Smooth muscle cell (in vitro differentiated cells): ENCODE results near the gene FAM162B. TPM values are rescaled to one million over a fixed set of nuclear protein-coding genes. Genes with fewer than 3 reads are reported as not detected.

Source experiments
- DNase-seq: peaks from one replicate; lab custom pipeline; 2025; ENCODE audit not compliant: unreplicated experiment; lab: John Stamatoyannopoulos, UW
- H2AFZ ChIP-seq: fragments of 200-600 bp; sonication (generic); 2 replicates; pipeline ENCODE4 v1.6.0; 2016; ENCODE audit warnings: antibody characterized with exemption, low read depth, mild to moderate bottlenecking
- H3F3A ChIP-seq: fragments of 200-600 bp; sonication (generic); 2 replicates; pipeline ENCODE4 v1.6.0; 2017; ENCODE audit warnings: antibody characterized with exemption, low read depth
- H3K27ac ChIP-seq: fragments of 200-600 bp; sonication (generic); 2 replicates; pipeline ENCODE4 v1.5.1; 2016; ENCODE audit warnings: low read depth, mild to moderate bottlenecking
- H3K27me3 ChIP-seq: fragments of 200-600 bp; sonication (generic); 2 replicates; pipeline ENCODE4 v1.6.1; 2016; ENCODE audit warnings: low read depth, mild to moderate bottlenecking
- H3K36me3 ChIP-seq: fragments of 200-600 bp; sonication (generic); 2 replicates; pipeline ENCODE4 v1.5.1; 2016; ENCODE audit warnings: low read depth
- H3K4me1 ChIP-seq: fragments of 200-600 bp; sonication (generic); 2 replicates; pipeline ENCODE4 v1.5.1; 2016; ENCODE audit warnings: low read depth
- H3K4me2 ChIP-seq: fragments of 200-600 bp; sonication (generic); 2 replicates; pipeline ENCODE4 v1.6.0; 2016; ENCODE audit warnings: mild to moderate bottlenecking
- H3K4me3 ChIP-seq: fragments of 200-600 bp; sonication (generic); 2 replicates; pipeline ENCODE4 v1.5.1; 2016; ENCODE audit warnings: mild to moderate bottlenecking
- H3K79me2 ChIP-seq: fragments of 200-600 bp; sonication (generic); 2 replicates; pipeline ENCODE4 v1.6.0; 2016; ENCODE audit warnings: low read depth, mild to moderate bottlenecking
- H3K9ac ChIP-seq: fragments of 200-600 bp; sonication (generic); 2 replicates; pipeline ENCODE4 v1.6.0; 2016; ENCODE audit warnings: low read depth
- H3K9me3 ChIP-seq: fragments of 200-600 bp; sonication (generic); replicated peaks from 2 replicates; pipeline ENCODE4 v1.5.1; 2016; ENCODE audit warnings: low read depth
- H4K20me1 ChIP-seq: fragments of 200-600 bp; sonication (generic); 2 replicates; pipeline ENCODE4 v1.6.0; 2016; ENCODE audit warnings: low read depth
- CTCF ChIP-seq: fragments of 200-600 bp; sonication (generic); IDR thresholded peaks from 2 replicates; pipeline ENCODE4 v1.5.1; 2017; ENCODE audit warnings: borderline replicate concordance, mild to moderate bottlenecking, antibody characterized with exemption; ENCODE audit not compliant: insufficient read depth, poor library complexity, severe bottlenecking
- WGBS: methylation state at CpG from one replicate; pipeline ENCODE4 v1.1.7; 2016; ENCODE audit warnings: low lambda C conversion rate; 5-methylcytosine and 5-hydroxymethylcytosine counted together
- polyA plus RNA-seq: library from polyadenylated mRNA; unstranded; fragments of >200 nt; fragmentation: Nextera tagmentation; extraction: Ambion mirVana; gene quantifications from 2 replicates; pipeline ENCODE4 v1.2.1, GENCODE V29; 2016
- total RNA-seq: library from RNA; depleted of rRNA; stranded (reverse); fragments of >200 nt; gene quantifications from 2 replicates; pipeline ENCODE4 v1.2.3, GENCODE V29; 2014

Gene FAM162B
- total RNA-seq = 0.18 TPM in 1 of 2 replicates, not detected in the other
- 0.61 and 0.63 TPM in 2 replicates for polyA plus RNA-seq

GRCh38 chr6:116764961-116765841 is at the start of gene FAM162B:
TSS of gene FAM162B (minus strand) at chr6:116765719. CDS start at chr6:116765576, 143 bp downstream.
- Histone ChIP-seq H3K27me3 (peaks cover 34% of the 10 kb centered on the region), H3K4me1 (peaks cover 8% of the 10 kb centered on the region), H3K9me3 (no peaks in the 10 kb centered on the region), H3K79me2 (no peaks in the 10 kb centered on the region), H2AFZ (peak within 1 kb of the TSS; percentile 95), H4K20me1 (no peaks in the 10 kb centered on the region), H3K27ac (no peak within 1 kb of the TSS), H3K36me3 (no peaks in the 10 kb centered on the region), H3K4me2 (peak within 1 kb of the TSS; percentile 89), H3F3A (no peaks in the 10 kb centered on the region), H3K4me3 (peak within 1 kb of the TSS; percentile 66), H3K9ac (no peak within 1 kb of the TSS)
- TF ChIP-seq CTCF = no peak
- 2% methylated on average over 61 of the region's 89 CpGs for WGBS
- DNase-seq = no peak

GRCh38 chr6:116812051-116812650 is 46.6 kb upstream of the FAM162B start:
- Histone ChIP-seq H3K9me3 (no peaks in the 10 kb centered on the region), H3K4me3 (no peak overlapping the region), H3K27ac (no peak overlapping the region), H3F3A (no peaks in the 10 kb centered on the region), H2AFZ (no peak overlapping the region), H3K4me1 (no peaks in the 10 kb centered on the region), H3K79me2 (no peaks in the 10 kb centered on the region), H4K20me1 (no peaks in the 10 kb centered on the region), H3K4me2 (no peak overlapping the region), H3K27me3 (no peaks in the 10 kb centered on the region), H3K9ac (no peak overlapping the region), H3K36me3 (no peaks in the 10 kb centered on the region)
- DNase-seq = no peak
- no peak for TF ChIP-seq CTCF
- 91% methylated on average over 2 of the region's 2 CpGs for WGBS

- H2AFZ ChIP-seq = no peak overlapping the region
- no peaks in the 10 kb centered on the region for H3F3A ChIP-seq
- no peaks in the 10 kb centered on the region for H3K36me3 ChIP-seq
- no peaks in the 10 kb centered on the region for H3K79me2 ChIP-seq
- no peak for TF ChIP-seq CTCF
- no peak overlapping the region for H3K9ac ChIP-seq
- no peak overlapping the region for H3K4me3 ChIP-seq
- no peaks in the 10 kb centered on the region for H3K9me3 ChIP-seq
- no peak for DNase-seq
- no peak overlapping the region for H3K27ac ChIP-seq
- no peaks in the 10 kb centered on the region for H3K27me3 ChIP-seq
- no peak overlapping the region for H3K4me2 ChIP-seq
- peaks cover 5% of the 10 kb centered on the region for H3K4me1 ChIP-seq
- H4K20me1 ChIP-seq = no peaks in the 10 kb centered on the region
Measured at GRCh38 chr6:116801971-116802370, 36.5 kb upstream of the FAM162B start.

GRCh38 chr6:116799945-116800344 is 34.4 kb upstream of the FAM162B start:
- Histone ChIP-seq H3K79me2 (no peaks in the 10 kb centered on the region), H3K9ac (no peak overlapping the region)
- no peak for TF ChIP-seq CTCF

More at GRCh38 chr6:116799945-116800344, 34.4 kb upstream of the FAM162B start:
- Histone ChIP-seq H3K9me3 (no peaks in the 10 kb centered on the region), H4K20me1 (no peaks in the 10 kb centered on the region), H2AFZ (no peak overlapping the region), H3F3A (no peaks in the 10 kb centered on the region), H3K36me3 (no peaks in the 10 kb centered on the region), H3K27ac (no peak overlapping the region), H3K4me2 (no peak overlapping the region), H3K27me3 (no peaks in the 10 kb centered on the region), H3K4me1 (peaks cover 5% of the 10 kb centered on the region), H3K4me3 (no peak overlapping the region)
- no peak for DNase-seq
